GM18870 (cell line): ENCODE measurements around the gene ANKRD30BL.
"Not testable (repeated sequence)": the region's sequence is repeated elsewhere in the genome, so short reads cannot be mapped to it uniquely, and the experiment has no call there.

Experiments
- ATAC-seq: cut with Tn5 transposase; IDR thresholded peaks from one replicate; pipeline ENCODE4 v1.9.1; 2021; ENCODE audit warnings: moderate library complexity; ENCODE audit not compliant: unreplicated experiment

Gene ANKRD30BL

GRCh38 chr2:132161161-132162124 is at the start of gene ANKRD30BL:
ANKRD30BL (minus strand) TSS chr2:132161952; CDS start chr2:132161705, 247 bp downstream.
- not testable (repeated sequence) for ATAC-seq

- not testable (repeated sequence) for ATAC-seq
Measured at GRCh38 chr2:132202866-132203265, 41.1 kb upstream of the ANKRD30BL start.

- ATAC-seq, result not testable (repeated sequence)
Measured at GRCh38 chr2:132192854-132193253, 31.1 kb upstream of the ANKRD30BL start.

- not testable (repeated sequence) for ATAC-seq
Measured at GRCh38 chr2:132167100-132167499, 5.3 kb upstream of the ANKRD30BL start.

GRCh38 chr2:132162125-132162660 is 441 bp upstream of the ANKRD30BL start:
- not testable (repeated sequence) for ATAC-seq

GRCh38 chr2:132146774-132147173 is 15.0 kb downstream of the ANKRD30BL start:
- not testable (repeated sequence) for ATAC-seq
